ENCODE data around the gene OPN3. TPM values are rescaled to one million over a fixed set of nuclear protein-coding genes. Genes with fewer than 3 reads are reported as not detected.

OPN3 gene
- polyA plus RNA-seq, 1 donor from 2014 or later, result 2.7 TPM

DNA sequence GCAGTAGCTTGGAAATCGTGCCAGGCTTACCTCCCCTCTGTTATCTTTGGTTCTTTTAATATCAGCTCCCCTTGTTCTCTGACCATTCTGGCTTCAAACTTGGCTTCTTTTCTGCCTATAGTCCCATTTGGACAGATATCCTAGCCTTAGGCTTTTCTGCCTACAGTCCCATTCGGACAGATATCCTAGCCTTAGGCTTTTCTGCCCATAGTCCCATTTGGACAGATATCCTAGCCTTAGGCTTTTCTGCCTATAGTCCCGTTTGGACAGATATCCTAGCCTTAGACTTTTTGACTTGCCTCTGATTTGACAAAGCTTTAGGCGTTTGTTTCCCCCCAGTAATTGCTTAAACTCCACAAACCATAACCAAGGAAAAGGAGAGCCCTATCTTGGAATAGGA, 25.6 kb downstream of the OPN3 start:
- no peaks in the 10 kb centered on the region for H3K79me2 ChIP-seq (replicated peaks; ENCODE audit: insufficient read depth, low read length)
- H3K4me3 ChIP-seq (ENCODE audit: low read length), result no peak overlapping the region
- no peaks in the 10 kb centered on the region for H3K9me3 ChIP-seq (ENCODE audit: low read length)
- H3F3A ChIP-seq (ENCODE audit: insufficient read depth, low read length, poor library complexity, severe bottlenecking), result no peaks in the 10 kb centered on the region
- TF ChIP-seq CTCF (IDR thresholded peaks at IDR 0.05; ENCODE audit: poor library complexity, severe bottlenecking), result no peak
- no peak for TF ChIP-seq RAD21 (conservative IDR thresholded peaks at IDR 0.05)
- TF ChIP-seq TAF1 (IDR thresholded peaks at IDR 0.05; ENCODE audit: low read depth), result no peak
- TF ChIP-seq SMC3 (conservative IDR thresholded peaks at IDR 0.05; ENCODE audit: poor library complexity), result no peak
- no peak for TF ChIP-seq EZH2 (IDR thresholded peaks at IDR 0.05; ENCODE audit: borderline replicate concordance, insufficient read depth, low read length, poor library complexity, severe bottlenecking)
- TF ChIP-seq REST (IDR thresholded peaks at IDR 0.05; ENCODE audit: borderline replicate concordance), result no peak
- H3K9ac ChIP-seq (ENCODE audit: low read length), result no peak overlapping the region
- no peaks in the 10 kb centered on the region for H3K27me3 ChIP-seq (ENCODE audit: insufficient read depth, low read depth, low read length)
- no peaks in the 10 kb centered on the region for H3K9me2 ChIP-seq (ENCODE audit: insufficient read depth, low read length)
- H3K4me2 ChIP-seq (ENCODE audit: low read length), result no peak overlapping the region
- no peak overlapping the region for H2AFZ ChIP-seq (ENCODE audit: low read depth, low read length)
- no peaks in the 10 kb centered on the region for H3K36me3 ChIP-seq (ENCODE audit: insufficient read depth, low read length)
- no peak overlapping the region for H3K27ac ChIP-seq (ENCODE audit: low read length)
- no peaks in the 10 kb centered on the region for H4K20me1 ChIP-seq (ENCODE audit: insufficient read depth)

DNA sequence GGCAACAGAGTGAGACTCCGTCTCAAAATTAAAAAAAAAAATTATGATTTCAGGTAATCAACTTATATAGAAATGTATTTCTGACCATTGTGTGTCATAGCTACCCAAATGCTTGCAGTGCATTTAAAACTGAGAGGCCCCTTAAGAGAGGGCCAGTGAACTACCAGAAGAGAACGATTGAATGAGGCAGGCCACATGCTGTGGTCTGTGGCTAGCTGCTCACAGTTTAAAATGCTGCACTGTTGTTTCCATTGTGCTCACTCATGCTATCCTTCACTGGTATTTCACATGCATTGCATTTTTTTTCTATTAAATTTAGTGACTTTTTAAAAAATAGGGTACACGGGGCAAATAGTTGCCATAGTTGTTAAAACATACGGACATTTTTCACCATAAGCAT, 26.0 kb downstream of the OPN3 start:
- no peaks in the 10 kb centered on the region for H4K20me1 ChIP-seq (ENCODE audit: insufficient read depth)
- no peaks in the 10 kb centered on the region for H3K9me2 ChIP-seq (ENCODE audit: insufficient read depth, low read length)

More for the DNA sequence above, 26.0 kb downstream of the OPN3 start:
- Histone ChIP-seq H3K36me3 (ENCODE audit: insufficient read depth, low read length) (no peaks in the 10 kb centered on the region), H3K9ac (ENCODE audit: low read length) (no peak overlapping the region), H2AFZ (ENCODE audit: low read depth, low read length) (no peak overlapping the region), H3K79me2 (replicated peaks; ENCODE audit: insufficient read depth, low read length) (no peaks in the 10 kb centered on the region), H3F3A (ENCODE audit: insufficient read depth, low read length, poor library complexity, severe bottlenecking) (no peaks in the 10 kb centered on the region), H3K9me3 (ENCODE audit: low read length) (no peaks in the 10 kb centered on the region), H3K4me2 (ENCODE audit: low read length) (no peak overlapping the region), H3K27ac (ENCODE audit: low read length) (no peak overlapping the region), H3K27me3 (ENCODE audit: insufficient read depth, low read depth, low read length) (no peaks in the 10 kb centered on the region), H3K4me3 (ENCODE audit: low read length) (no peak overlapping the region)
- TF ChIP-seq REST (IDR thresholded peaks at IDR 0.05; ENCODE audit: borderline replicate concordance) (no peak), EZH2 (IDR thresholded peaks at IDR 0.05; ENCODE audit: borderline replicate concordance, insufficient read depth, low read length, poor library complexity, severe bottlenecking) (no peak), POLR2AphosphoS5 (IDR thresholded peaks at IDR 0.05) (no peak), MXI1 (conservative IDR thresholded peaks at IDR 0.05; ENCODE audit: poor library complexity, severe bottlenecking) (no peak), RAD21 (conservative IDR thresholded peaks at IDR 0.05) (no peak), CTCF (IDR thresholded peaks at IDR 0.05; ENCODE audit: poor library complexity, severe bottlenecking) (no peak), EP300 (conservative IDR thresholded peaks at IDR 0.05; ENCODE audit: poor library complexity, severe bottlenecking) (no peak), SMC3 (conservative IDR thresholded peaks at IDR 0.05; ENCODE audit: poor library complexity) (no peak), TAF1 (IDR thresholded peaks at IDR 0.05; ENCODE audit: low read depth) (no peak)

Measured in neural cell (in vitro differentiated cells).